ENCODE measurements around the gene POLD2.

POLD2 gene

GRCh38 chr7:44157116-44158080 lies 34.0 kb upstream of the POLD2 start:
- H3K4me3 ChIP-seq (replicated peaks in 1 of 2; ENCODE audit: low read depth in 2 of 2, low read length in 2 of 2) = no peak overlapping the region
- no peak for DNase-seq (ENCODE audit: low read depth in 2 of 2)
- no peak for TF ChIP-seq CTCF (IDR thresholded peaks at IDR 0.05; ENCODE audit: low read depth, low read length)

GRCh38 chr7:44156453-44157010 lies 33.2 kb upstream of the POLD2 start:
- TF ChIP-seq CTCF (IDR thresholded peaks at IDR 0.05; ENCODE audit: low read depth, low read length) = no peak

GRCh38 chr7:44155191-44156185 lies 32.1 kb upstream of the POLD2 start:
- no peak for TF ChIP-seq CTCF (IDR thresholded peaks at IDR 0.05; ENCODE audit: low read depth, low read length)
- no peak for DNase-seq (ENCODE audit: low read depth in 2 of 2)
- no peak overlapping the region for H3K4me3 ChIP-seq (replicated peaks in 1 of 2; ENCODE audit: low read depth in 2 of 2, low read length in 2 of 2)

More at GRCh38 chr7:44156453-44157010, 33.2 kb upstream of the POLD2 start:
- DNase-seq (ENCODE audit: low read depth in 2 of 2) = no peak
- H3K4me3 ChIP-seq (replicated peaks in 1 of 2; ENCODE audit: low read depth in 2 of 2, low read length in 2 of 2) = no peak overlapping the region

GRCh38 chr7:44154703-44155102 lies 31.4 kb upstream of the POLD2 start:
- TF ChIP-seq CTCF (IDR thresholded peaks at IDR 0.05; ENCODE audit: low read depth, low read length) = no peak
- H3K4me3 ChIP-seq (replicated peaks in 1 of 2; ENCODE audit: low read depth in 2 of 2, low read length in 2 of 2) = no peak overlapping the region
- no peak for DNase-seq (ENCODE audit: low read depth in 2 of 2)

- TF ChIP-seq CTCF (IDR thresholded peaks at IDR 0.05; ENCODE audit: low read depth, low read length) = no peak
- no peak for DNase-seq (ENCODE audit: low read depth in 2 of 2)
- H3K4me3 ChIP-seq (replicated peaks in 1 of 2; ENCODE audit: low read depth in 2 of 2, low read length in 2 of 2) = no peak overlapping the region
These were observed 30.6 kb upstream of the POLD2 start for GRCh38 chr7:44153948-44154335.

Measured in cardiac fibroblast (primary cell).